ENCODE measurements around the gene VANGL1. TPM values are rescaled to one million over a fixed set of nuclear protein-coding genes. Genes with fewer than 3 reads are reported as not detected.

VANGL1 gene
- total and polyA plus RNA-seq, 8 donors, result 12.7 to 18.9 (median 14.9) TPM

GRCh38 chr1:115722221-115722620, 80.5 kb downstream of the VANGL1 start:
- no peak overlapping the region for H3K4me3 ChIP-seq
- TF ChIP-seq CTCF (IDR thresholded peaks at IDR 0.05), result no peak
- ATAC-seq (no peak), DNase-seq (peak in 1 of 4 donors; percentile 51)
- H3K4me1 ChIP-seq, result no peaks in the 10 kb centered on the region
- H3K27me3 ChIP-seq, result no peaks in the 10 kb centered on the region
- no peaks in the 10 kb centered on the region for H3K9me3 ChIP-seq
- no peaks in the 10 kb centered on the region for H3K36me3 ChIP-seq
- intact Hi-C loops (cut with DNase I), result no loop called here
- no peak overlapping the region for H3K27ac ChIP-seq

GRCh38 chr1:115723756-115724155, 82.0 kb downstream of the VANGL1 start:
- ATAC-seq (no peak), DNase-seq (no peak)
- no peak for TF ChIP-seq CTCF (IDR thresholded peaks at IDR 0.05)
- H3K9me3 ChIP-seq, result no peaks in the 10 kb centered on the region
- H3K36me3 ChIP-seq, result no peaks in the 10 kb centered on the region
- no peak overlapping the region for H3K27ac ChIP-seq
- H3K4me1 ChIP-seq, result peaks cover 6 to 15% of the 10 kb centered on the region in 2 donors
- no peaks in the 10 kb centered on the region for H3K27me3 ChIP-seq
- intact Hi-C loops (cut with DNase I), result no loop called here
- no peak overlapping the region for H3K4me3 ChIP-seq

GRCh38 chr1:115725600-115725999, 83.8 kb downstream of the VANGL1 start:
- DNase-seq, result no peak
- Histone ChIP-seq H3K9me3 (no peaks in the 10 kb centered on the region), H3K4me3 (no peak overlapping the region), H3K27me3 (no peaks in the 10 kb centered on the region), H3K27ac (peak overlapping the region in 1 of 2 donors; percentile 14), H3K4me1 (peaks cover 6 to 23% of the 10 kb centered on the region in 2 donors), H3K36me3 (no peaks in the 10 kb centered on the region)
- TF ChIP-seq CTCF (IDR thresholded peaks at IDR 0.05), result no peak
- no peak for ATAC-seq
- intact Hi-C loops (cut with DNase I), result no loop called here

GRCh38 chr1:115726161-115726560, 84.4 kb downstream of the VANGL1 start:
- no peak for DNase-seq
- intact Hi-C loops (cut with DNase I), result no loop called here
- ATAC-seq, result no peak
- Histone ChIP-seq H3K4me3 (no peak overlapping the region), H3K4me1 (peaks cover 6 to 26% of the 10 kb centered on the region in 2 donors), H3K36me3 (no peaks in the 10 kb centered on the region), H3K27me3 (no peaks in the 10 kb centered on the region), H3K27ac (peak overlapping the region in 1 of 2 donors; percentile 65), H3K9me3 (no peaks in the 10 kb centered on the region)
- no peak for TF ChIP-seq CTCF (IDR thresholded peaks at IDR 0.05)

GRCh38 chr1:115726570-115726969, 84.8 kb downstream of the VANGL1 start:
- Histone ChIP-seq H3K4me3 (no peak overlapping the region), H3K4me1 (peaks cover 6 to 27% of the 10 kb centered on the region in 2 donors), H3K9me3 (no peaks in the 10 kb centered on the region), H3K36me3 (no peaks in the 10 kb centered on the region), H3K27me3 (no peaks in the 10 kb centered on the region), H3K27ac (peak overlapping the region in 1 of 2 donors; percentile 65)
- ATAC-seq (no peak), DNase-seq (no peak)
- intact Hi-C loops (cut with DNase I), result no loop called here
- TF ChIP-seq CTCF (IDR thresholded peaks at IDR 0.05), result no peak

All from left lung (tissue), 10 donors.